A673 (cell line): ENCODE results near the gene TTI1. TPM values are rescaled to one million over a fixed set of nuclear protein-coding genes. Genes with fewer than 3 reads are reported as not detected.

Source experiments
- BruUV-seq: library from RNA; stranded (reverse); fragments of 400-500 nt; replicated peaks from 2 replicates; lab custom pipeline; 2021; lab: Mats Ljungman, UMichigan
- CTCF ChIA-PET: fragments of 300-600 bp; sonication (Branson Sonifier 250); formaldehyde crosslinking; loops from one replicate; lab custom pipeline; 2022; ENCODE audit warnings: antibody characterized with exemption; lab: Charles Lee
- POLR2A ChIA-PET: fragments of 300-600 bp; sonication (Branson Sonifier 250); formaldehyde crosslinking; loops from one replicate; lab custom pipeline; 2022; ENCODE audit warnings: antibody characterized with exemption; ENCODE audit not compliant: low non-redundant PET; lab: Charles Lee
- DNase-seq: peaks from one replicate; pipeline ENCODE4 v3.0.0-alpha.2; 2015; ENCODE audit warnings: low spot score
- H3K27ac ChIP-seq: fragments of 200-600 bp; sonication (generic); 2 replicates; pipeline ENCODE4 v1.5.1; 2016; ENCODE audit warnings: mixed run types, low read depth, mild to moderate bottlenecking, mixed read lengths, antibody characterized with exemption, low read length; ENCODE audit not compliant: poor library complexity, severe bottlenecking
- H3K27me3 ChIP-seq: fragments of 200-600 bp; sonication (generic); replicated peaks from 2 replicates; pipeline ENCODE4 v1.6.1; 2017; ENCODE audit warnings: mixed run types, low read depth, mild to moderate bottlenecking, mixed read lengths, antibody characterized with exemption, low read length; ENCODE audit not compliant: insufficient read depth, poor library complexity
- H3K36me3 ChIP-seq: fragments of 200-600 bp; sonication (generic); 2 replicates; pipeline ENCODE4 v1.6.1; 2016; ENCODE audit warnings: mixed run types, mild to moderate bottlenecking, mixed read lengths, antibody characterized with exemption, low read length; ENCODE audit not compliant: insufficient read depth, poor library complexity, severe bottlenecking
- H3K4me1 ChIP-seq: fragments of 200-600 bp; sonication (generic); 2 replicates; pipeline ENCODE4 v1.6.1; 2017; ENCODE audit warnings: mixed run types, mild to moderate bottlenecking, mixed read lengths, antibody characterized with exemption, low read length; ENCODE audit not compliant: insufficient read depth, poor library complexity, severe bottlenecking
- H3K4me3 ChIP-seq: fragments of 200-600 bp; sonication (generic); 2 replicates; pipeline ENCODE4 v1.5.1; 2016; ENCODE audit warnings: low read depth, mixed run types, mild to moderate bottlenecking, mixed read lengths, low read length; ENCODE audit not compliant: poor library complexity, severe bottlenecking
- H3K9me3 ChIP-seq: fragments of 200-600 bp; sonication (generic); 2 replicates; pipeline ENCODE4 v1.6.1; 2016; ENCODE audit warnings: mixed run types, low read depth, mild to moderate bottlenecking, mixed read lengths, antibody characterized with exemption, low read length; ENCODE audit not compliant: poor library complexity, severe bottlenecking
- CTCF ChIP-seq: fragments of 300-800, 200-600 bp; sonication (generic); conservative IDR thresholded peaks from 2 replicates; pipeline ENCODE4 v1.5.1; 2017; ENCODE audit warnings: low read depth, mild to moderate bottlenecking, antibody characterized with exemption, low read length, moderate library complexity, mixed read lengths
- EZH2 ChIP-seq: fragments of 200-600 bp; sonication (generic); IDR thresholded peaks from 2 replicates; pipeline ENCODE4 v1.6.1; 2017; ENCODE audit warnings: borderline replicate concordance, low read depth, mild to moderate bottlenecking, mixed read lengths, antibody characterized with exemption, low read length; ENCODE audit not compliant: poor library complexity, severe bottlenecking
- intact Hi-C: fragments of 100-400 bp; cut with micrococcal nuclease; formaldehyde crosslinking; loops from one replicate; pipeline ENCODE4 v1.10.0; 2022; ENCODE audit not compliant: unreplicated experiment
- total RNA-seq: library from RNA; stranded (reverse); gene quantifications from 2 replicates; pipeline ENCODE4 v1.2.3, GENCODE V29; 2021

The TTI1 gene
- total RNA-seq, 1 experiment from 2014 or later: 40.3 TPM

- ChIA-PET POLR2A (no interaction called here), CTCF (interaction anchor here (0.6 kb wide), 1 partner anchor 765 kb away, joined by 7 read pairs; no protein-coding TSS in a partner anchor)
- H3K27ac ChIP-seq: no peak overlapping the region
- DNase-seq: no peak
- BruUV-seq: no TSS peak
- H3K9me3 ChIP-seq: no peaks in the 10 kb centered on the region
- TF ChIP-seq EZH2 (no peak), CTCF (no peak)
- no peak overlapping the region for H3K4me3 ChIP-seq
- no peaks in the 10 kb centered on the region for H3K27me3 ChIP-seq
- peaks cover 8% of the 10 kb centered on the region for H3K4me1 ChIP-seq
- no peaks in the 10 kb centered on the region for H3K36me3 ChIP-seq
- intact Hi-C loops: no loop called here
Measured at GRCh38 chr20:38029453-38029852, 3.8 kb downstream of the TTI1 start.

- CTCF ChIA-PET: no interaction called here
- BruUV-seq: no TSS peak
- Histone ChIP-seq H3K27me3 (no peaks in the 10 kb centered on the region), H3K4me1 (no peaks in the 10 kb centered on the region), H3K4me3 (no peak overlapping the region), H3K9me3 (no peaks in the 10 kb centered on the region), H3K36me3 (no peaks in the 10 kb centered on the region), H3K27ac (no peak overlapping the region)
- DNase-seq: no peak
- POLR2A ChIA-PET: no interaction called here
- TF ChIP-seq CTCF: no peak
- intact Hi-C loops: no loop called here
Measured at GRCh38 chr20:38024496-38024895, 8.8 kb downstream of the TTI1 start.

- intact Hi-C loops: no loop called here
Measured at GRCh38 chr20:38023181-38024001, 9.9 kb downstream of the TTI1 start.

More at GRCh38 chr20:38023181-38024001, 9.9 kb downstream of the TTI1 start:
- Histone ChIP-seq H3K27me3 (no peaks in the 10 kb centered on the region), H3K27ac (no peak overlapping the region), H3K4me3 (no peak overlapping the region), H3K4me1 (no peaks in the 10 kb centered on the region), H3K36me3 (peaks cover 8% of the 10 kb centered on the region), H3K9me3 (peaks cover 8% of the 10 kb centered on the region)
- TF ChIP-seq CTCF (no peak), EZH2 (no peak)
- DNase-seq: no peak
- no TSS peak for BruUV-seq
- POLR2A ChIA-PET: no interaction called here
- CTCF ChIA-PET: no interaction called here
